Right lobe of liver (tissue), 6 donors: ENCODE measurements around the gene CTDSP2. TPM values are rescaled to one million over a fixed set of nuclear protein-coding genes. Genes with fewer than 3 reads are reported as not detected.

Experiments used
- ATAC-seq, 4 donors: fragments of 200-7000 bp; cut with Tn5 transposase; one replicate each; pipeline ENCODE4 v1.9.1; 2020; ENCODE audit warnings: mild to moderate bottlenecking in 4 of 4, moderate library complexity in 4 of 4
- DNase-seq, 3 donors: peaks; one replicate each; pipeline ENCODE4 v3.0.0-alpha.2; 2020
- H3K27ac ChIP-seq, 3 donors: fragments of 200-600 bp; one replicate each; pipeline ENCODE4 v1.8.0; 2022
- H3K27me3 ChIP-seq, 2 donors: fragments of 200-600 bp; one replicate each; pipeline ENCODE4 v1.8.0; 2022
- H3K36me3 ChIP-seq, 4 donors: fragments of 200-600 bp; sonication (generic) in 1 of 4; one replicate each; pipeline versions ENCODE4 v1.5.1 to v1.8.0; 2017 to 2022; ENCODE audit warnings: control low read depth in 1 of 4
- H3K4me1 ChIP-seq, 4 donors: fragments of 200-600 bp; sonication (generic) in 1 of 4; one replicate each; pipeline versions ENCODE4 v1.5.1 to v1.8.0; 2017 to 2022; ENCODE audit warnings: control low read depth in 1 of 4
- H3K4me3 ChIP-seq, 3 donors: fragments of 200-600 bp; one replicate each; pipeline ENCODE4 v1.8.0; 2022
- H3K9me3 ChIP-seq, 4 donors: fragments of 200-600 bp; sonication (generic) in 1 of 4; one replicate each; pipeline versions ENCODE4 v1.5.1 to v1.8.0; 2017 to 2022; ENCODE audit warnings: control low read depth in 1 of 4
- POLR2A ChIP-seq: fragments of 450-650 bp; IDR thresholded peaks from one replicate; pipeline ENCODE4 v1.6.1; 2017; ENCODE audit warnings: antibody characterized with exemption, mild to moderate bottlenecking
- WGBS: methylation state at CpG from one replicate; pipeline ENCODE4 v1.1.6; 2018; ENCODE audit warnings: low coverage, low lambda C conversion rate; ENCODE audit not compliant: insufficient coverage; ENCODE audit errors: missing lambda C conversion rate; 5-methylcytosine and 5-hydroxymethylcytosine counted together
- intact Hi-C, 2 donors: fragments of 100-400 bp; cut with DNase I; formaldehyde crosslinking; loops; one replicate each; pipeline versions ENCODE4 v1.11.2 to v1.14.1; 2022
- total RNA-seq, 6 experiments: library from RNA; depleted of rRNA in 2 of 6; stranded (reverse); fragments of >200 nt in 2 of 6; fragmentation: NEBNext Ultra II Directional in 3 of 6; extraction: Animal tissue kit (Norgen Biotek cat#: 25700) in 3 of 6; gene quantifications; one replicate each; pipeline versions ENCODE4 v1.1.0 to v1.2.4, GENCODE V29; 2016 to 2023
- TF ChIP-seq, protein P1 (sequence below), 4 donors: fragments of 200-600 bp in 3 of 4; fragments of 450-650 bp in 1 of 4; IDR thresholded peaks; one replicate each; pipeline versions ENCODE4 v1.5.1 to v1.8.0; 2016 to 2022; ENCODE audit warnings: antibody characterized with exemption in 4 of 4, mild to moderate bottlenecking in 2 of 4
- donor health status: DM: no; HTN: yes; CAD: no.
- donor health status: DM: no; HTN: no; CAD: no.
- donor health status: DM: no; HTN: no; CAD: no.
- donor health status: DM: no; HTN: yes; CAD: no.
- donor health status: DM: no; HTN: yes; CAD: no.

Gene CTDSP2
- total RNA-seq, 6 experiments from 2014 or later = 39.3 to 84.2 (median 64.7) TPM

DNA sequence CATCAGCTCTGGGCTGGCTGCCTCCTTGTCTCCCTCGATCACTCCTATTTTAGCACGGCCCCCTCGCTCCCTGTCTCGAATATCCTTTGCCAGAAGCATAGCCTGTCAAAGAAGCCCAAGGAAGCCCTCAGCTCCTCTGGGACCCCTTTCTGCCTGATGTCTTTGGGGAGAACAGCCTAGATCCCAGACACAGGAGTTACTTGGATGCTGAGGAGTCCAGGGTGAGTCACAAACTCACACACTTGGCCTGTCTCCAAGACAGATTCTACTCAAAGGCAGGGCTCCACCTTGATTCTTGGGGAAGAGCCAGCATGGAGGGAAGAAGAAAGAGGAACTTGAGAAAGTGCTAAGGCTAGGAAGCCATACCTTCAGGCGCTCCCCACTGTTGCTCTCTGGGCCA, 36.1 kb downstream of the CTDSP2 start:
- TF ChIP-seq, protein P1, sequence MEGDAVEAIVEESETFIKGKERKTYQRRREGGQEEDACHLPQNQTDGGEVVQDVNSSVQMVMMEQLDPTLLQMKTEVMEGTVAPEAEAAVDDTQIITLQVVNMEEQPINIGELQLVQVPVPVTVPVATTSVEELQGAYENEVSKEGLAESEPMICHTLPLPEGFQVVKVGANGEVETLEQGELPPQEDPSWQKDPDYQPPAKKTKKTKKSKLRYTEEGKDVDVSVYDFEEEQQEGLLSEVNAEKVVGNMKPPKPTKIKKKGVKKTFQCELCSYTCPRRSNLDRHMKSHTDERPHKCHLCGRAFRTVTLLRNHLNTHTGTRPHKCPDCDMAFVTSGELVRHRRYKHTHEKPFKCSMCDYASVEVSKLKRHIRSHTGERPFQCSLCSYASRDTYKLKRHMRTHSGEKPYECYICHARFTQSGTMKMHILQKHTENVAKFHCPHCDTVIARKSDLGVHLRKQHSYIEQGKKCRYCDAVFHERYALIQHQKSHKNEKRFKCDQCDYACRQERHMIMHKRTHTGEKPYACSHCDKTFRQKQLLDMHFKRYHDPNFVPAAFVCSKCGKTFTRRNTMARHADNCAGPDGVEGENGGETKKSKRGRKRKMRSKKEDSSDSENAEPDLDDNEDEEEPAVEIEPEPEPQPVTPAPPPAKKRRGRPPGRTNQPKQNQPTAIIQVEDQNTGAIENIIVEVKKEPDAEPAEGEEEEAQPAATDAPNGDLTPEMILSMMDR (IDR thresholded peaks at IDR 0.05) = no peak
- TF ChIP-seq POLR2A = no peak
- Histone ChIP-seq H3K4me1 (peaks cover 0 to 11% (median 0%) of the 10 kb centered on the region in 4 donors), H3K27me3 (no peaks in the 10 kb centered on the region), H3K9me3 (no peaks in the 10 kb centered on the region), H3K4me3 (no peak overlapping the region), H3K36me3 (peaks cover 0 to 56% (median 9%) of the 10 kb centered on the region in 4 donors), H3K27ac (no peak overlapping the region)
- ATAC-seq (no peak), DNase-seq (no peak)
- WGBS = 97% methylated on average over 5 of the region's 5 CpGs
- intact Hi-C loops = no loop called here

DNA sequence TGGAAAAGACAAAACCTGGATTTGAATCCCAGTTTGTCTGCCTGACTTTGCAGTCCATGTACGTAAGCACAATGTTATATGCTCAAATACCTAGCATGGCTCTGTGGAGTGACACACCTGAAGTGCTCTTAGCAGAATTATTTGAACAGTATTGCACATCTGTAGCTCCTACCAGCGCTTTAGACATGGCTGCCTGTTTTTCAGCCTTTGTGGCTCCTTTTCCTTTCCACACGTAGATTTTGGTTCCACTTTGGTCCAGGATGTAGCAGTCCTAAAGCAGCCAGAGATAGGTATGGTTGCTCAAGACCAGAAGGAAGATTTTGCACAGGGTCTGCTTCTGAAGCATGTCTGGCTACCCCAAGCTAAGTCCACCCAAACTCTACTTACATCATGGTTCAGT, 37.1 kb downstream of the CTDSP2 start:
- WGBS = 86% methylated on average over 3 of the region's 3 CpGs
- no peak for TF ChIP-seq POLR2A
- TF ChIP-seq, protein P1 (IDR thresholded peaks at IDR 0.05) = no peak

GRCh38 chr12:57808351-57808750, 38.2 kb downstream of the CTDSP2 start:
- Histone ChIP-seq H3K4me1 (no peaks in the 10 kb centered on the region), H3K27ac (no peak overlapping the region), H3K27me3 (no peaks in the 10 kb centered on the region), H3K36me3 (peaks cover 0 to 65% (median 9%) of the 10 kb centered on the region in 4 donors), H3K4me3 (no peak overlapping the region), H3K9me3 (no peaks in the 10 kb centered on the region)
- 71% methylated on average over 2 of the region's 5 CpGs for WGBS
- no peak for ATAC-seq
- no peak for DNase-seq
- no peak for TF ChIP-seq POLR2A
- TF ChIP-seq, protein P1 (IDR thresholded peaks at IDR 0.05) = no peak
- intact Hi-C loops = loop anchor here in 1 of 2 donors (10.0 kb wide), 1 partner anchor 96 kb away; no protein-coding TSS in a partner anchor

More for the DNA sequence above, 37.1 kb downstream of the CTDSP2 start:
- no peaks in the 10 kb centered on the region for H3K27me3 ChIP-seq
- H3K36me3 ChIP-seq = peaks cover 0 to 65% (median 9%) of the 10 kb centered on the region in 4 donors
- H3K27ac ChIP-seq = no peak overlapping the region
- H3K4me3 ChIP-seq = no peak overlapping the region
- ATAC-seq (no peak), DNase-seq (no peak)
- peaks cover 0 to 4% (median 0%) of the 10 kb centered on the region in 4 donors for H3K4me1 ChIP-seq
- H3K9me3 ChIP-seq = no peaks in the 10 kb centered on the region
- intact Hi-C loops = loop anchor here in 1 of 2 donors (10.0 kb wide), 1 partner anchor 95 kb away; no protein-coding TSS in a partner anchor

- WGBS = 78% methylated on average over 6 of the region's 9 CpGs
- TF ChIP-seq, protein P1 (IDR thresholded peaks at IDR 0.05) = no peak
- TF ChIP-seq POLR2A = no peak
- no peaks in the 10 kb centered on the region for H3K9me3 ChIP-seq
- no peaks in the 10 kb centered on the region for H3K27me3 ChIP-seq
- ATAC-seq (no peak), DNase-seq (no peak)
- intact Hi-C loops = loop anchor here in 1 of 2 donors (10.0 kb wide), 1 partner anchor 98 kb away; no protein-coding TSS in a partner anchor
- H3K4me3 ChIP-seq = no peak overlapping the region
- no peak overlapping the region for H3K27ac ChIP-seq
- peaks cover 0 to 72% (median 11%) of the 10 kb centered on the region in 4 donors for H3K36me3 ChIP-seq
- H3K4me1 ChIP-seq = no peaks in the 10 kb centered on the region
Observed at GRCh38 chr12:57807285-57807684, 39.2 kb downstream of the CTDSP2 start.
